Occipital lobe (tissue), 2 donors: ENCODE results near the gene C2orf76. TPM values are rescaled to one million over a fixed set of nuclear protein-coding genes. Genes with fewer than 3 reads are reported as not detected.
"Not testable (repeated sequence)": the region's sequence is repeated elsewhere in the genome, so short reads cannot be mapped to it uniquely, and the experiment has no call there.

Experiments
- DNase-seq: peaks from one replicate; lab custom pipeline; 2025; lab: John Stamatoyannopoulos, UW
- total RNA-seq: library from RNA; depleted of rRNA; stranded (reverse); fragments of >200 nt; gene quantifications from one replicate; pipeline ENCODE4 v1.2.3, GENCODE V29; 2014

Gene C2orf76
- total RNA-seq, 1 donor from 2014 or later: 9.8 TPM

GRCh38 chr2:119295688-119296375 is 70.8 kb downstream of the C2orf76 start:
- DNase-seq: no peak

GRCh38 chr2:119294671-119295070 is 72.0 kb downstream of the C2orf76 start:
- no peak for DNase-seq

- no peak for DNase-seq
Measured at GRCh38 chr2:119293900-119294299, 72.7 kb downstream of the C2orf76 start.

GRCh38 chr2:119293254-119293653 is 73.4 kb downstream of the C2orf76 start:
- DNase-seq: no peak

- DNase-seq: no peak
Measured at GRCh38 chr2:119292226-119292625, 74.4 kb downstream of the C2orf76 start.

- no peak for DNase-seq
Measured at GRCh38 chr2:119291588-119292167, 75.0 kb downstream of the C2orf76 start.

- DNase-seq: peak; percentile 70
Measured at GRCh38 chr2:119290859-119291587, 75.6 kb downstream of the C2orf76 start.

- DNase-seq: no peak
Measured at GRCh38 chr2:119289642-119290041, 77.0 kb downstream of the C2orf76 start.

GRCh38 chr2:119289093-119289492 is 77.5 kb downstream of the C2orf76 start:
- no peak for DNase-seq

GRCh38 chr2:119288576-119288975 is 78.1 kb downstream of the C2orf76 start:
- DNase-seq: no peak

- no peak for DNase-seq
Measured at GRCh38 chr2:119286661-119287060, 80.0 kb downstream of the C2orf76 start.

GRCh38 chr2:119283873-119284331 is 82.7 kb downstream of the C2orf76 start:
- DNase-seq: peak; percentile 84

GRCh38 chr2:119282996-119283511 is 83.6 kb downstream of the C2orf76 start:
- peak; percentile 82 for DNase-seq

- DNase-seq: no peak
Measured at GRCh38 chr2:119282146-119282995, 84.3 kb downstream of the C2orf76 start.

GRCh38 chr2:119280680-119281079 is 86.0 kb downstream of the C2orf76 start:
- no peak for DNase-seq

GRCh38 chr2:119279666-119280065 is 87.0 kb downstream of the C2orf76 start:
- no peak for DNase-seq

- DNase-seq: no peak
Measured at GRCh38 chr2:119278946-119279345, 87.7 kb downstream of the C2orf76 start.

- DNase-seq: not testable (repeated sequence)
Measured at GRCh38 chr2:119278385-119278784, 88.2 kb downstream of the C2orf76 start.

- no peak for DNase-seq
Measured at GRCh38 chr2:119276864-119277263, 89.8 kb downstream of the C2orf76 start.

- no peak for DNase-seq
Measured at GRCh38 chr2:119267604-119268003, 99.0 kb downstream of the C2orf76 start.

GRCh38 chr2:119266091-119266589 is 100.5 kb downstream of the C2orf76 start:
- DNase-seq: no peak
